Thoracic aorta (tissue), 2 donors: Measurements from ENCODE around the gene SMS. TPM values are rescaled to one million over a fixed set of nuclear protein-coding genes. Genes with fewer than 3 reads are reported as not detected.

Source experiments
- ATAC-seq: fragments of 150-250 bp; one replicate; pipeline ENCODE4 v1.8.0; 2017; ENCODE audit warnings: low read depth; ENCODE audit not compliant: insufficient number of reproducible peaks, low FRiP score
- DNase-seq: peaks from one replicate; pipeline ENCODE4 v3.0.0-alpha.2; 2020; ENCODE audit warnings: low spot score
- H3K27ac ChIP-seq, 2 donors: fragments of 200-600 bp; sonication (generic); 1 replicate in 1 of 2; 2 replicates in 1 of 2; pipeline ENCODE4 v1.5.1; 2016; ENCODE audit warnings: mild to moderate bottlenecking in 2 of 2, moderate library complexity in 2 of 2
- H3K27me3 ChIP-seq: fragments of 200-600 bp; sonication (generic); replicated peaks from 2 replicates; pipeline ENCODE4 v1.6.0; 2016; ENCODE audit warnings: mild to moderate bottlenecking; ENCODE audit not compliant: insufficient read depth
- H3K36me3 ChIP-seq: fragments of 200-600 bp; sonication (generic); one replicate; pipeline ENCODE4 v1.5.1; 2016
- H3K4me1 ChIP-seq, 2 donors: fragments of 200-600 bp; sonication (generic); 1 replicate in 1 of 2; 2 replicates in 1 of 2; pipeline versions ENCODE4 v1.5.1 to v1.6.0; 2016; ENCODE audit warnings: low read depth in 2 of 2, mild to moderate bottlenecking in 1 of 2; ENCODE audit not compliant: control insufficient read depth in 1 of 2
- H3K4me3 ChIP-seq: fragments of 200-600 bp; sonication (generic); 2 replicates; pipeline ENCODE4 v1.5.1; 2016; ENCODE audit warnings: mild to moderate bottlenecking
- H3K9me3 ChIP-seq: fragments of 200-600 bp; sonication (generic); 2 replicates; pipeline ENCODE4 v1.5.1; 2016
- CTCF ChIP-seq: fragments of 200-600 bp; sonication (generic); IDR thresholded peaks from one replicate; pipeline ENCODE4 v1.5.1; 2019; ENCODE audit warnings: antibody characterized with exemption
- total RNA-seq, 2 donors: library from RNA; depleted of rRNA; stranded (reverse); fragments of >200 nt; gene quantifications; one replicate each; pipeline versions ENCODE4 v1.1.0 to v1.2.3, GENCODE V29; 2016

SMS gene
- total RNA-seq, 2 donors from 2014 or later, result 37.8 to 61.6 TPM

GRCh38 chrX:21943460-21944135 lies 3.1 kb downstream of the SMS start:
- Histone ChIP-seq H3K9me3 (no peaks in the 10 kb centered on the region), H3K27ac (peak overlapping the region; percentile 68 to 79), H3K36me3 (no peaks in the 10 kb centered on the region), H3K4me1 (peaks cover 5 to 59% of the 10 kb centered on the region in 2 donors), H3K4me3 (peak overlapping the region; percentile 43), H3K27me3 (no peaks in the 10 kb centered on the region)
- TF ChIP-seq CTCF, result no peak
- ATAC-seq, result peak; percentile 45
- DNase-seq, result no peak

GRCh38 chrX:21944136-21944615 lies 3.7 kb downstream of the SMS start:
- DNase-seq (no peak), ATAC-seq (no peak)
- Histone ChIP-seq H3K9me3 (no peaks in the 10 kb centered on the region), H3K27ac (peak overlapping the region; percentile 68 to 79), H3K36me3 (no peaks in the 10 kb centered on the region), H3K4me1 (peaks cover 5 to 65% of the 10 kb centered on the region in 2 donors), H3K27me3 (no peaks in the 10 kb centered on the region), H3K4me3 (no peak overlapping the region)
- TF ChIP-seq CTCF, result no peak

DNA sequence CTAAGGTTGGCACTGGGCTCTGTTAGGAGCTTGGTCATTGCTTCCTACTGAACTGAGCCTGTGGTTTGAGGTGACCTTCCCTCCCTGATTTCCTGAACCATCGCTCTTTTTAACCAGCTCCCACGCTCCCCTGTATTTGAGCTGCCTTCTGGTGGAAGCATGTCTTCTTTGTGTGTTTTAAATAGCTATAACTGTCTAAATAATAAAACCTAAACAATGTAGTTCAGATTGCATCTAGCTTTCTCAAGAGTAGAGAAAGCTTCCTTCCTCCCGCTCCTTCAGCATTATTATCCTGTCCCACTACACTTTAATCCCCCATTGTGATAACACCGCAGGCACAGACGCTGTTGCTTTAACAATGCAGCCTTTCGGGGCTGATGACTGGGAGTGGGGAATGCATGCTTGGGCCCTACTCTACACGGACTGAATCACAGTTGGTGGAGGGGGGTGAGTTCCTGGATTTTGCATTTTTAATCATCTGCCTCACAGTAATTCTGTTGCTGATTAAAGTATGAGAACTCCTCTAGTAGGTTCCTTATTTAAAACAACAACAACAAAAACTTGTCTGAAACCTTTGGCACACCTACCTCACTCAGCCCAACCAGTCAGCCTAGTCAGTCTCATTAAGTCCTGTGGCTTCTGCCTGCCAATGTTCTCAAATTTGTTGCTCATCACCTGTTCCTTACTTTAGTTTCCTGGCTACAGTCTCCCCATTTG lies 6.6 kb downstream of the SMS start:
- DNase-seq (no peak), ATAC-seq (no peak)
- TF ChIP-seq CTCF, result no peak
- Histone ChIP-seq H3K9me3 (no peaks in the 10 kb centered on the region), H3K4me3 (peak overlapping the region; percentile 16), H3K4me1 (peaks cover 5 to 71% of the 10 kb centered on the region in 2 donors), H3K27me3 (no peaks in the 10 kb centered on the region), H3K36me3 (no peaks in the 10 kb centered on the region), H3K27ac (peak overlapping the region in 1 of 2 donors; percentile 55)

DNA sequence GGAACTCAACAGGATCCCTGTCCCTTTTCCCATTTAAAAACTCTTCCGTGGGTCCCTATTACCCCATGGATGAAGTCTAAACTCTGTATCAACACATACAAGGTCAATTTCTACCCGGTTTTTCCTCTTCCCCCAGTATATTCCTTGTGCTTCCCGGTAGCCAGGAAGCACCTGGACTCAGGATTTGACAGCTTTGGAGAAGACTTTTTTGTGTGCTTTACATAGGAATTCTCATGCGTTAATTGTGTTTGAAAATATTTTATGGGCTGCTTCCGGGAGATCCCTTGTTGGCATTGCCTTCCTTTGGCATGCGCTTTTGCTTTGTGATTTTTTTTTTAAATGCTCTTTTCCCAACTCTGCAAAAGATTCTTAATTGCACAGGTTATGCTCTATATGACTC lies 7.2 kb downstream of the SMS start:
- TF ChIP-seq CTCF, result no peak
- H3K27ac ChIP-seq, result no peak overlapping the region
- peaks cover 5 to 65% of the 10 kb centered on the region in 2 donors for H3K4me1 ChIP-seq
- H3K27me3 ChIP-seq, result no peaks in the 10 kb centered on the region
- H3K4me3 ChIP-seq, result no peak overlapping the region
- H3K9me3 ChIP-seq, result no peaks in the 10 kb centered on the region
- no peaks in the 10 kb centered on the region for H3K36me3 ChIP-seq
- DNase-seq (no peak), ATAC-seq (no peak)

GRCh38 chrX:21948897-21949578 lies 8.5 kb downstream of the SMS start:
- Histone ChIP-seq H3K4me3 (no peak overlapping the region), H3K27ac (peak overlapping the region in 1 of 2 donors; percentile 47), H3K4me1 (peaks cover 5 to 63% of the 10 kb centered on the region in 2 donors), H3K27me3 (no peaks in the 10 kb centered on the region), H3K36me3 (no peaks in the 10 kb centered on the region), H3K9me3 (no peaks in the 10 kb centered on the region)
- no peak for TF ChIP-seq CTCF
- ATAC-seq, result no peak
- no peak for DNase-seq
